ENCODE results near the gene VPREB3.
A peak's percentile ranks its signal among the peaks of the same experiment; 100 is the strongest.

The VPREB3 gene

DNA sequence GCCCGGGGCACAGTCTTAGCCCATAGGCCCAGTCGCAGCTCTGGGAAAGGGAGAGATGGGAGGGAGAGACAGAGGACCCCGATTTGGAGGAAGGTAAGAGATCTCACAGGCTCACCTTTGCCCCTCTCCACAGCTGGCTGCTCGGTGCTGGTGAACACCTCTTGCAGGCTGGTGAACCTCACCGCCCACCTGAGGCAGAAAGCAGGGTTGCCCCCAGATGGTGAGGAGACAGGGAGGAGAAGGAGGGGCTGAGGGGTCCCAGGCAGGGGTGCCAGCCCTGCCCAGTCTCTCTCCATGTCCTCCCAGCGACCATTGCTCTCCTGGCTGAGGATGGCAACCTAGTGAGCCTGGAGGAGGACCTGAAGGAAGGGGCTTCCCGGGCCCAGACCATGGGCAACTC, 9.7 kb upstream of the VPREB3 start:
- Histone ChIP-seq H3K27ac (no peak overlapping the region), H3K4me3 (peak overlapping the region; percentile 4)
- no peak for DNase-seq (ENCODE audit: low spot score)
- TF ChIP-seq CTCF (IDR thresholded peaks at IDR 0.05): no peak

GRCh38 chr22:23763579-23763945, 9.3 kb upstream of the VPREB3 start:
- peak; percentile 71 for DNase-seq (ENCODE audit: low spot score)
- Histone ChIP-seq H3K4me3 (peak overlapping the region; percentile 4), H3K27ac (no peak overlapping the region)
- no peak for TF ChIP-seq CTCF (IDR thresholded peaks at IDR 0.05)

DNA sequence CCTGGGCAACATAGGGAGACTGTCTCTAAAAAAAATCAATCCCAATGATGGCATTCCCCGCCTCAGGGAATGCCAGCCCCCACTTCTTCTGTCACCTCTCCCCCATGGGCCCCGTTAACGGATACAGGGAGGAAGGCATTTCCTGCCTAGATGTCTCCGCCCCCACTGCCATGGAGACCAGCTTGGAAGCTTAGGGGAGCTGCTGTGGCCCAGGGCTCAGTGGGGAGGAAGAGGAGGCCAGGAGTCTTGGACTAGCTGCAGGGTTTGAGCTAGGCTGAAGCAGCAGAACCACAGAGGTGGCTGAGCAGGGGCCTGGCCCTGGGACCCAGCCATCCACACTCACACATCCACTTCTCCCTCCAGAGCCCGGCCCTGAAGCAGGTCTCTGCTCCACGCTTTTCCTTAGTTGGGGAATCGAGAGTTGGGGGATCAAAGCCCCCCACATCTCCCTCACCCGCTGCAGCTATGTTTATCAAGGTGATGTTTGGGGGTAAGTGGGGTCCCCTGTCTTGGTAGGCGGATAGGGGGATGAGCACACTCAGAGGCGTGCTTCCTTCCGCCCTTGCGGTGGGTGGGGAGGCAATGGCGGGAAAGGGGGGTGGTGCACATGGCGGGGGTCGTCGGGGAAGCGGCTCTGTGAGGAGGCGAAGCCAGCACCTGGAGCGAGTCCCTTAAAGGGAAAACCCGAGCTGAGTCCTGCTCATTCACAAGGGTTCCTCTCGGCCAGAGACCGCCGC, 8.8 kb upstream of the VPREB3 start, which contains the start of gene C22orf15:
TSS of gene C22orf15 (plus strand) at position 149 of the 737 bp plus-strand sequence. CDS start at position 466, 317 bp downstream.
- no peak for DNase-seq (ENCODE audit: low spot score)
- Histone ChIP-seq H3K27ac (no peak within 1 kb of the TSS), H3K4me3 (peak within 1 kb of the TSS; percentile 4)
- TF ChIP-seq CTCF (IDR thresholded peaks at IDR 0.05): no peak

DNA sequence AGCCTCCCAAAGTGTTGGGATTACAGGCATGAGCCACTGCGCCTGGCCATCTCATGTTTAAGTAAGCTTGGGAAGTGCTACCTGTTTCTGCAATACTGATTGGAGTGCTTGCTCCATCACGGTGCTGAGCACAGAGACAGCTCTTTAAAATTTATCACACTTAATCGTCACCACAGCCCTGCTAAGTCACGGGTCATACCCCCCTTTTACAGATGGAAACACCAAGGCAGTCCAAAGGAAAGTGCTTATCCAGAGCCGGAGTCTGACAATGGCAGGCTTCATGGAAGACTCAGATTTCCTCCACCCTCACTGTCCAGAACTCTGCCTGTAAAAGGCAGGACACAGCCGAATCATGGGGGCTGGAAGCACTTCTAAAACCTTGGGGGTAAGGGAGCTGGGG, 5.8 kb upstream of the VPREB3 start:
- Histone ChIP-seq H3K27ac (no peak overlapping the region), H3K4me3 (no peak overlapping the region)
- TF ChIP-seq CTCF (IDR thresholded peaks at IDR 0.05): no peak
- DNase-seq (ENCODE audit: low spot score): no peak

DNA sequence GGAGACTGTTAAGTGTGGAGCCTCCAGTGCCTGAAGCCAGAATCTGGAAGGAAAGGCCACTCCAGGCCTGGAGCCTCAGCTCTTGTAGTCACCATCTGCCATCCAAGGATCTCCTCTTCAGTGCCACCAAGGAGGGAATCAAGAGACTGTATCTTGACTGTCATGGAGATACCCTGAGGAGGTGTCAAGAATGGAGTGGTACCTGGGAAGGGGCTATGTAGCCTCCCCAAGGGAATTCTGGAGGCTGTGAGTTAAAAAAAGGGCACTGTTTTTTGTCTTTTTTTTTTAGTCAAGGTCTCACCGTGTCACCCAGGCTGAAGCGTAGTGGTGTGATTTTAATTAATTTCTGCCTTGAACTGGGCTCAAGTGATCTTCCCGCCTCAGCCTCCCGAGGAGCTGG, 5.3 kb upstream of the VPREB3 start:
- TF ChIP-seq CTCF (IDR thresholded peaks at IDR 0.05): no peak
- H3K27ac ChIP-seq: no peak overlapping the region
- no peak overlapping the region for H3K4me3 ChIP-seq
- no peak for DNase-seq (ENCODE audit: low spot score)

GRCh38 chr22:23756891-23757290, 2.7 kb upstream of the VPREB3 start:
- H3K4me3 ChIP-seq: no peak overlapping the region
- no peak for TF ChIP-seq CTCF (IDR thresholded peaks at IDR 0.05)
- H3K27ac ChIP-seq: no peak overlapping the region
- DNase-seq (ENCODE audit: low spot score): no peak

DNA sequence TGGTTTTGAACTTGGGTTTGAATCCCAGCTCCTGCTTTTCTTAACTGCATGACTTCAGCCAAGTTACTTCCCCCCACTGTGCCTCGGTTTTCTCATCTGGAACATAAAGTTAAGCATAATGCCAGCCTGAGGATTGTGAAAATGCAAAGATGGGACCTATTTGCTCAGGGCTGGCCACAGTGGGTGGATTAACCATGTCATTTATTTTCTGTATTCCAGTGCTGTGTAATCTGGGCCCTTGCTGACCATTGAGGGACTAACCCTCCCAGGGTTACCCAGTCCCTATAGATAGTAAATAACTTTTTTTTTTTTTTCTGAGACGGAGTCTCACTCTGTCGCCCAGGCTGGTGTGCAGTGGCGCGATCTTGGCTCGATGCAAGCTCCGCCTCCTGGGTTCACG, 1.5 kb upstream of the VPREB3 start:
- TF ChIP-seq CTCF (IDR thresholded peaks at IDR 0.05): no peak
- Histone ChIP-seq H3K27ac (no peak overlapping the region), H3K4me3 (no peak overlapping the region)

More for the DNA sequence above, 1.5 kb upstream of the VPREB3 start:
- no peak for DNase-seq (ENCODE audit: low spot score)

Measured in coronary artery (tissue), 2 donors.